Measurements from ENCODE around the gene HOMER1.

- TF ChIP-seq CTCF (conservative IDR thresholded peaks at IDR 0.05 in 1 of 2, IDR thresholded peaks at IDR 0.05 in 1 of 2; ENCODE audit: extremely low read depth in 1 of 2, insufficient read depth in 1 of 2, low read depth in 1 of 2, low read length in 2 of 2) (no peak), EZH2 (IDR thresholded peaks at IDR 0.05; ENCODE audit: borderline replicate concordance, low read length) (no peak)
These were observed 14.2 kb downstream of the HOMER1 start for GRCh38 chr5:79499640-79500273.

Measured in mammary epithelial cell (primary cell).